HG02943 (cell line): ENCODE data around the gene EFCAB8.
"Not testable (repeated sequence)": the region's sequence is repeated elsewhere in the genome, so short reads cannot be mapped to it uniquely, and the experiment has no call there.

Experiments used
- ATAC-seq: cut with Tn5 transposase; IDR thresholded peaks from one replicate; pipeline ENCODE4 v1.9.1; 2021; ENCODE audit warnings: mild to moderate bottlenecking, low read depth, moderate library complexity; ENCODE audit not compliant: unreplicated experiment

EFCAB8 gene

DNA sequence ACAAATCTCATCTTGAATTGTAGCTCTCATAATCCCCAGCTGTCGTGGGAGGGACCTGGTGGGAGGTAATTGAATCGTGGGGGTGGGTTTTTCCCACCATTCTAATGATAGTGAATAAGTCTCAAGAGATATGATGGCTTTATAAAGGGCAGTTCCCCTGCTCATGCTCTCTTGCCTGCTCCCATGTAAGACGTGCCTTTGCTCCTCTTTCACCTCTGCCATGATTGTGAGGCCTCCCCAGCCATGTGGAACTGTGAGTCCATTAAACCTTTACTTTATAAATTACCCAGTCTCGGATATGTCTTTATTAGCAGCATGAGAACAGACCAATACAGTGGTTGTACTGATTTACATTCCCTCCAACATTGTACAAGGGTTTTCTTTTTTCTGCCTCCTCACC lies 75.9 kb downstream of the EFCAB8 start:
- ATAC-seq = no peak

DNA sequence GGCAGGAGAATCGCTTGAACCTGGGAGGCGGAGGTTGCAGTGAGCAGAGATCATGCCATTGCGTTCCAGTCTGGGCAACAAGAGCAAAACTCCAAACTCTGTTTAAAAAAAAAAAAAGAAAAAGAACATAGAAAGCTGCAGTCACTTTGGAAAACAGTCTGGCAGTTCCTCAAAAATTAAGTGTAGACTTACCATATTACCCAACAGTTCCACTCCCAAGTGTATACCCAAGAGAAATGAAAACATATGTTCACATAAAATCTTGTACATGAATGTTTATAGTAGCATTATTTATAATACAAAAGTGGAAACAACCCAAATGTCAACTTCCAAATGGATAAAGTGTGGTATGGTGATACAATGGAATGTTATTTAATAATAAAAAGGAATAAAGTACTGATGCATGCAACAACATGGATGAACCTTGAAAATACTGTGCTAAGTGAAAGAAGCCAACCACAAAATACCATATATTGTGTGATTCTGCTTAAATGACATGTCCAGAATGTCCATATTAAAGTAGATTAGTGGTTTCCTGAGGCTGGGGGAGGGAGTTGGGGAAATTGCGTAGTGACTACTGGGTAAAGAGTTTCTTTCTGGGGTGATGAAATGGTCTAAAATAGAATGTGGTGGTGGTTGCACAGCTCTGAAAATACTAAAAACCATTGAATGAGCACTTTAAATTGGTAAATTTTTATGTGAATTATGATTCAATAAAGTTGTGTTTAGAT lies 82.6 kb downstream of the EFCAB8 start:
- ATAC-seq = no peak

DNA sequence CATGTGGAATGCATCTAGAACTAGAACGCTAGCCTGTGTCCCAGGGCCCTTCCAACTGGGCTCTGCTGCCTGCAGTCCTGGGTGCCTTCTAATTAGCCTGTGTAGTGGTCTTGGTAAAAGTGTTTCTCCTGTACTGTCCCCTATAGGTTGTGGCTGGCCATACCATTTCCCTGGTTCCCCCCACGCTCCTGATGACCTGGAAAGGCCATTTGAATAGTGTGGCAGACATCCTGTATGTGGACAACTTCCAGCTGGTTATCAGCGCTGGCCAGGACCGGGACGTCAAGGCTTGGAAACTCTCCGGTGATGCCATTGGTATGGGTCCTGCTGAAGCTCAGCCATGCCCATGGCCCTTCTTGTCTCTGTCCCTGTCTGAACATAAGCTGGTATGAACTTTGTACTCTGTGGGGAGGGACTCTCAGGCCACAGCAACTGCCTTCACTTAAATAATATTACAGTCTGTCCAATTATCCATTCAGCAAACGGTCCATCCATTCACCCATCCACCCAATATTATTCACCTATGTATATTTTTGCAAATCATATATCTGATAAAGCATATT lies 84.8 kb downstream of the EFCAB8 start:
- no peak for ATAC-seq

DNA sequence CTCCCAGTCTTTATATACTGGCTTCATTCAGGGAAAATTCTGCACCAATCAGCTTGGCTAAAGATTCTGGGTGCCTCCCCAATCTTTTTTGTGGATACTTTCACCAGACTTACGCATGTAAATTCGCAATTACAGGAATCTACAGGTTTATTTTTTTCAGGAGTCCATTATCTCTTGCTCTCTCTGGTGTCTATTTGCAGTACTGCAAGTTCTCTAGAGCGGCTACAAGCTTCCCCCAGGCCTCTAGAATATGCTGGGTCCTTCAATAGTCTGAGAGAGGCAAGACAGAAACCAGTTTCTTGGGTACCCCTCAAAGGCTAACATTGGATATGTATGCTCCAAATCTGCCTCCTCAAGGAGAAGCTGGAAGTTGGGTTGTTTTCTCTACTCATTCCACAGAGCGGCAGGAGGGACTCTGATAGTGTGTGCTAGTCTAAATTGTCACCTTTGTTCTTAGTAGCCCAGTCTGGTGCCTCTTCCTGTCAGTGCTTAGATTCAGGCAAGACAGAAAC lies 87.0 kb downstream of the EFCAB8 start:
- no peak for ATAC-seq

DNA sequence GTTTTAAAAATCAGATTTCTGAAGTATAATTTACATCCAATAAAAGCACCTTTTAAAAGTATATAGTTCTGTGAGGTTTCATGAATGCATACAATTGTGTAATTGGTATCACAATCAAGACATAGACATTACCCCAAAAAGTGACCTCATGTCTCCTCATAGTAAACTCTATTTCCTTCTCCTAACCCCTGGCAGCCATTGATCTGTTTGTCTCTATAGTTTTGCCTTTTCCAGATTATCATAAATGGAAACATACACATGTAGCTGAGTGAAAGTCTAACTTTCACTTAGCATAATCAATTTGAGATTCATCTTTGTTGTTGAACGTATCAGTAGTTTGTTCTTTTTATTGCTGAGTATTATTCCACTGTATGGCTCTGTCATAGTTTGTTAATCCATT lies 87.9 kb downstream of the EFCAB8 start:
- ATAC-seq = no peak

DNA sequence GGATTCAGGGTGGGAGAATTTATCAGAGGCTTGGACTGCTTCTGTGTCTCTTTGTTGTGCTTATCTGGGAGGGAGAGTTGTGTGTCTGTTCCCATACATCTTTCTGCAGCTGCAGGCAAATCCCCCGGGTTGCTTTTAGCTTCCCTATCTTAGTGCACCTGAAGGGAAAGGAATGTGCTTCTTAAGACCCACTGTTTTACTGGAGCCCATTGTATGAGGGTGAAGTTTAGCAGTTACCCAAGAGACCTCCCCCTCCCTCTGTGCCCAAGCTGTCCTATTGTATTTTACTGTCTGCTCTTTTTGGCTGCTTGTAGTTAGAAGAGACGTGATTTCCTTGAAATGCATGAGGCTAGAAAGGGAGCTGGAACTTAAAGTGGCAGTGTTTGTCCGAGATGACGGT lies 91.8 kb downstream of the EFCAB8 start:
- ATAC-seq = not testable (repeated sequence)

DNA sequence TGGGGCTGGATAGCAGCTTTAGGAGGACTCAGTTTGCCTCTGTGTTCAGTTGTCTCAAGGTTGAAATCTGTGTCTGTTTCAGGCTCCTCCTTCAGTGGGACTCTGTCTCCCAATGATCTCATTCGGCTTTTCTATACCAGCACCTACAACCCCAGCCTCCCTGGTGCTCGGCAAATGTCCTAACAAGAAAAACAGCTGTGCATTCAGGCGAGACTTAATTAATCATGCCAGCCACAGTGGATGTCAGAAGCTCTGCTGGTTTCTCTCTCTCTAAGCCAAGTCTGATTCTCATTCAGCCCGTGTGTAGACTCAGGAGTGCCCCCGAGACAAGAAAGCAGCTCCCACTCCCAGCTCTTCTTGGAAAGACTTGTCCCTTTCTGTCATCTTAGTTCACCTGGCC lies 98.7 kb downstream of the EFCAB8 start:
- ATAC-seq = no peak

DNA sequence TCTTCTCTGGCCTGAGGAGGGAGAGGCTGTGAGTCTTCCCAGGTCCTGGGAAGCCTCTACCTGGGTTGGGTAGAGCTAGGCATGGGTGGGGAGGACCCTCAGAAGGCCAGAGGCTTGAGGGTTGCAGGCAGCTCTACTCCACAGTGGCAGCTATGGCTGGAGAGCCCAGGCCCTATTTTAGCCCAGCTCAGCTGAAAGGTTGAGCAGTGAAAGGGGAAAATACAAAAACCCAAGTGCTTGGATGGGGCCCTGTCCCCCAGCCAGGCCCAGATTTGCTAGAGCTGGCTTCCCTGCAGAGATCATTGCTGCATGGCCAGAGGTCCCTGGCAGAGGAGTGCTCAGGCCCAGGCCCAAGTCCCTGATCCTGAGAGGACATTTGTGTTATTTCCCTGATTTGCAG lies 99.9 kb downstream of the EFCAB8 start:
- ATAC-seq = no peak

DNA sequence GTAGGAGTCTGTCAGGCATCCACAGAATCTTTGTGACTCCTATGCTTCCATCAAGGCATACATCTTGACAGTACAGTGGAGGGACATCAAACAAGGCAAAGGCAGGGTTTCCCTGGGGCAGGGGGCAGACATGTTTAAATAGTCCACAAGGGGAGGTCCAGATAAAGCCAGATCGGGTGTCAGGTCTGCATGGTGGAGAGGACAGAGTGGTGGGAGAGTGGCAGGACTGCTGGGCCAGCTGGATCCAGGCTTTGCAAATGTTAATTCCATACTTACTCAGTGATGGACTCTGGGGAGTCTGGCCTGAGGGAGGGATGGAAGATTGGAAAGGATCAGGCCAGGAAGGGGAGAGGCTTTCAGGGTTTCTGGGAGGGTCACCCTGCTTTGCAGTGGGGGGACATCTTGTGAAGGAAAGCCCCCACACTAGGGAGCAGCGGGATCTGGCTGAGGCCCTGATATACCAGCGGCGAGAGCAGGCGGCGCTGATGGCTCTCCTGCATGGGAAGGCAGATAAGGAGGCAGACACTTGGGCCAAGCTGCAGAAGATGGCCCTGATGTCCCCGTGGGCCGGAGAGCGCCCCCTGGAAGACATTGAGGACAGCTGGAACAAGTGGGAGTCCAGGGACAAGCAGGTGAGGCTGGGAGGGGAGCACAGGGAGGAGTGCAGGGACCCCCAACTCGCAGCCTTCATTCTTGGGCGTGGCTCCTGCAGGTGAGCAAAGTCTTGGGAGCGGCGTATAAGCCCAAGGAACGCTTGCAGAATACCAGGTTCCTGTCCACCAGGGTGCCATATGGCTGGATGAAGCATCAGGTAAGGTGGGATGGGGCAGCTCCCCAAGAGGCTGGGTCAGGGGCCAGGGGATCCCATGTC lies 100.9 kb downstream of the EFCAB8 start:
- ATAC-seq = no peak

DNA sequence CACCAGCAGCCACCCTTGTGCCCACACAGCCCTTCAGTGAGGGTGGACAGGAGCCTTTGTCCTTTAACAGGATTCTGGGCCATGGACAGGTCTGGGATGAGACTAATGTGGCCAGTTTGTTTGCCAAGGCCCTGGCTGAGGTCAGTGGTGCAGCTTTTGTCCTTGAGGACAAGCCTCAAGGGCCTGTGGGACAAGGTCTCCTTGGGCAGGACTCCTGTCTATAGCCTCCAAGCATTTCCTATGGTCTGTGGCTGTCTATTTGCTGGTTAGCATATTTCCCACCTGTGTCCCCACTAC lies 101.4 kb downstream of the EFCAB8 start:
- ATAC-seq = no peak

DNA sequence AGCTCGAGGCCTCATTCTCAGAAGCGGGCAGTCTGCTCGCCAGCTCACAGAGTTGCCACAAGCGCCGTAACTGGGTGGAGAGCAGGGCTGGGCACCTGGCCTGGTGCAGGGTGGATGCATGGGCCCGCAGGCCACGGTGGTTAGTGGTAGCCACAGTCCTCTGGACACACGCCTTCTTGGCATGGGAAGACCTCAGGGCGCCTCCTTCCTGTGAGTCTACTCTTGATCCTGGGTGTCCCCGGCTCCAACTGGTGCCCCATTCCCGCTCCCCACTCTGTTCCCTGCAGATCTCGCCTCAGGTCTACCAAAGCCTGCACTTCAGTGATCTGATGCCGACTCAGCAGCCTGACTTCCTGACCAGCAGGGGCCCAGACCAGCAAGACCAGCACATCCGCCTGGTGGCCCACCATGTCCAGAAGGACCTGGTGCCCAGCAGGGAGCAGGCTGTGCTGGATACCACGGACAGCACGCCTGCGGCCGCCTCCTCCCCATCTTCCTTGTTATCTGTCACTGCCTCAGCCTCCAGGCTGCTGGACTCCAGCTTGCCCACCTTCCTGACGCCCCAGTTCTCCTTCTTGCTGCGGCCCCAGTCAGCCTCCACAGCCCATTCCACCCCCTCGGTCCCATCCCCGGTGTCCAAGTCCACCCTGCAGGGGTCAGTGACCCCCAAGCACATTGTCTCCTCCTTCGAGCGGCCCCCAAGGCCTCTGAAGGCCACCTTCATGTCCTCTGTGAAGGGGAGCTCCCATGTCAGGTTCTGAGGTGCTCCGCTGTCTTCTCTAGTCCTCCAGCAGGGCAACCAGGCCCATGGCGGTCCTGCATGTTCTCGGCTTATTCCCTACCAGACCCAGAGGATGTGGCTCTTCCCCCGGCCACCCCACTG lies 102.4 kb downstream of the EFCAB8 start:
- ATAC-seq = no peak

DNA sequence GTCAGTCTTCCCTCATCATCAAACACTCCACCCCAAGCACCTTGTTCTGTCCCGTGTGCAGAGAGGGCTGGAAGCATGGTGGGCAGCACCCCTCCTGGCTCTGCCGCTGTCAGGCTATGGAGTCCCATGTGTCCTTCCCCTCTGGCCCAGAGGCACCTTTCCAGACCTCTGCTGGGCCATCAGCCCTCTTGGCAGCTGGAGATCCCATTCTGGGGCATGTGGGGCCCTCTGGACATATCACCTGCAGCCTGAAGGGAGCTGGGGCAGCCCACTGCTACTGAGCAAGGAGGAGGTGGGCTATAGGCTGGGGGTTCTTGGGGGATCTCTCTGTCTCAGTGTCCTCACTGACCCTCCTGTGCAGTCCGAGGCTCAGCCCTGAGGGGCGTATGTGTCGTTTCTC lies 103.3 kb downstream of the EFCAB8 start:
- ATAC-seq = no peak

DNA sequence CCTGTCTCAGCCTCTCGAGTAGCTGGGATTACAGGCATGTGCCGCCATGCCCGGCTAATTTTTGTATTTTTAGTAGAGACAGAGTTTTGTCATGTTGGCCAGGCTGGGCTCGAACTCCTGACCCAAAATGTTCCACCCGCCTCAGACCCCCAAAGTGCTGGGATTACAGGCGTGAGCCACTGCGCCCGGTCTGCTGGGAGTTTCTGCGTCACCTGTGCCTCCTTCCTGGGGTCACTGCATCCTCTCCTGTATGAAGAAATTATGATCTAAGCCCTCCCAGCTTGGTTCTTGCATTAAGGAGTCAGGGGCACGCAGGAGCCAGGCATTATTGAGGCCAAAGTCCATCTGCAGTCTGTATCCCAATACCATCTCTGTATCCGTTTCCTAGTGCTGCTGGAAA lies 103.9 kb downstream of the EFCAB8 start:
- ATAC-seq = not testable (repeated sequence)

DNA sequence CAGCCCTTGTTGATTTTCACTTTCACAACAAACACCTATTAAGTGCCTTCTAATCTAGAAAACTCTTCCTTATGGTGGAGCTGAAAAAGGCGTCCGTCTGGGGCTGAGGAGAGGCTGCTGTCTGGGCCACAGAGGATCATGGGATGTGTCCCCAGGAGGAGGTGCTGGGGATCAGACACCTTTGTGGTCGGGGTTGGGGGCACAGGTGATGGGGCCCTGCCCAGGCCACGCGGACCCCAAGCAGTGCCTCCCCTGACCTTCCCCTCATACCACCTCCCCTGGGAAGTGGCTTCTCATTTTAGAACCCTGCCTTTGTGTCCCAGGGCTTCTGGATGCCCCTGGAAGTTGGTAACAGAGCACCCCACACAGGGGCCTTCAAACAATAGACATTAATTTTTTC lies 104.5 kb downstream of the EFCAB8 start:
- ATAC-seq = no peak

DNA sequence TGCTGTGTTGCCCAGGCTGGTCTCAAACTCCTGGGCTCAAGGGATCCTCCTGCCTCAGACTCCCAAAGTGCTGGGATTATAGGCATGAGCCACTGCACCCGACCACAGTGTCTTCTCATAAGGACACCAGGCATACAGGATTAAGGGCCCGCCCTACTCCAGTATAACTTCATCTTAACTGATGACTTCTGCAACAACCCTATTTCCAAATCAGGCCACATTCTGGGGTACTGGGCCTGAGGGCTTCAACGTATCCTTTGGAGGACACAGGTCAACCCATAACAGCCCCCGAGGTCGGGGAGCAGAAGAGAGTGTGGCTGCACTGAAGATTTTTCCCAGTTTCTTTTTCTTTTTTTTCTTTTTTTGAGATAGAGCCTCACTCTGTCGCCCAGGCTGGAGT lies 105.9 kb downstream of the EFCAB8 start:
- no peak for ATAC-seq

DNA sequence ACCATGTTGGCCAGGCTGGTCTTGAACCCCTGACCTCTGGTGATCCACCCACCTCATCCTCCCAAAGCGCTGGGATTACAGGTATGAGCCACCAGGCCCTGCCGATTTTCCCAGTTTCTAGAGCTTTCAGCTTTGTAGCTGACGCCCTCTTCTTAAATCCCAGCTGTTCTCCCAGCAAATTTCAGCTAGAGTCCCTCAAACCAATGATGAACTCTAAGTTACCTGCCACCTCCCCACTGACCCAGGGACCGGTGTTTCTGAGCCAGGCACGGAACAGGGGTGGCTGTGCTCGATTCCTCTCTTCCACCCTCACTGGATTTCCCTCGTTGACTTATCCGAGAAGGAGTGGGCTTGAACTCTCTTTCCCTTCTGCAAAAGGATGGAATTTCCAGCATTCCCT lies 106.4 kb downstream of the EFCAB8 start:
- ATAC-seq = no peak

DNA sequence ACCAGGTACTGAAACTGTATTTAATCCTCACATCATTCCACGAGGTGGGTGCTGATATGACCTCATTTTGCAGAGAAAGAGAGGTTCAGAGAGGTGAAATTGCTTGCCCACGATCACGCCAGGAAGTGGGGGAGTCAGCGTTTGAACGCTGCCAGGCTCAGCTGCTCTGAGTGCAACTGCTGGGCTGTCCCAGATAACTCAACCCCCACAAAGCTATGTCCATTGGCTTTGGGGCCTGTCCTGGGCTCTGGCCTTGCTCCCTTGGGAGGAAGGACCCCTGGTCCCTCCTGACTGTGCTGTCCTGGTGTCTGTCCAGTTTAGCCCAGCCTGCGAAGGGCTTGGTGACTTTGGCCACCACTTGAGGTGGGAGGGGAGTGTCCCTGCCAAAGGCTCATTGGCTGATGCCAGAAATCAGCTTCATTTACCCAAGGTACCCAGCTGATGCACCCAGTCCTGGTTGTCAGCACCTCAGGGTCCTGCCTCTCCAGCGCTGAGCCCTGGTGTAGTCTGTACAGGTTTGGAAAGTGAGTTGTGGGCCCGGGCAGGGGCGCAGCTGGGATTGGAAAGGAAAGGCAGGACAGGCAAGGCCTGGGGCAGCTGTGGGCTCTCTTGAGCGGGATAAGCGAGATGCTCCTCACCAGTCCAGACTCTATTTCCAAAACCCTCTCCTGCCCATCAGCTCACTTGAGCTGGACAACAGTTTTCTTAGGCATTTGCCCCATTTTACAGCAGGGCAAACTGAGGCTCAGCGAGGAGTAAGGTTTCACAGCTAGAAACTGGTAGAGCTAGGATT lies 107.1 kb downstream of the EFCAB8 start:
- no peak for ATAC-seq

DNA sequence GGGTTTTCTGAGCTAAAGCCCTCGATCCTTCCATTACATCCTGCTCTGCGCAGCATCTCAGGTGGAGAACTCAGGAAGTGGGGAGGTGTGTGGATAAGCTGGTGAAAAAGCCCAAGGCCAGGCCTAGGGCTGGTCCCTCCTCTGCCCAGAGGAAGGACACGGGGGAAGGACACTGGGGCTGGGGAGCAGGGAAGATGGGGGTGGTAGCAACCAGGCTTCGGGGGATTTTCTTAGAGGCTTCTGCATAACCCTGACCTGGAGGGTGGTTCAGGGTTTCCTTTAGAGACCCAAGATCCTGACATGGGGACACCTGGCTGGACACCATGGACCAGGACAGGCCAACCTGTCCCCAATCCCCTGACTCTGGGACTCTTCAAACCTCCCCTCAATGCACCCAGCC lies 107.7 kb downstream of the EFCAB8 start:
- no peak for ATAC-seq

DNA sequence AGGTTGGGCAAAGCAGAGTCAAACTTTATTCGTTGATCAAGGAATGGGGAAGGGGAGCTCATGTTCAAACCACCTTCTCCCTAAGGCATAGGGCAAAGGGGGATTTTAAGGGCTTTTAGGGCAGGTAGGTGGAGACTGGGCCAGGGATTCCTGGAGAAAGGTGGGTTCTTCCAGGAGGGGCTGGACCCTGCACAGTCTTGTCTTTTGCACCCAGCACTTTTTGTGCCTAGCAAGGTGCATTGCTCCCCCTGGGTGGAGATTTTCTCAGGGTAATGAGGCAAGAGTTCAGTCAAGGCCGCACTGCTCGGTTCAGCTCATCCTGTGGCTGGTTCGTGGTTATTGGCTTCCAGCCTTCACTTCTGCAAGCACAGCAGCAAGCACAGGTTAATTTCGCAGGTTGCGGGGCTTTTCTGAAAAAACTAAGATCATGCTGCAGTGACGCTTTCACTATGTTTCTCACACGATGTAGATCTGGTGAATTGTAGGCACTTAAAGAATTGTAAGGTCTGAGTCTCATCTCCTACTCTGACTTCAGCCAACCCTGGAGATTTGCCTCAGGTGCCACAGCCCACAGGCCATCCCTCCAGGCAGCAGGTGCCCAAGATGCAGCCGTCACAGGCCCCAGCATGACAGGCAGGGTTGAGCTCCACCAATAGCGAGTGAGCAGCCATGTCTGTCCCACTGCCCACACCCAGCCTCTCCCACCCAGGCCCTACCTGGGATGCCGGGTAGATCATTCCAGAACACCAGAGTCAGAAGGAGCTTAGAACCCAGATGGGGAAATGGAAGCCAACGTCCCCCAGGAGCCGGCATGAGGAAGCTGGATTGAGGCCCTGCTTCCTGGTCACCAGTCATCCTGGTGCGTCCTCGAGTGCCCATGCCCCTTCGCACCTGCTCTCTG lies 108.4 kb downstream of the EFCAB8 start:
- ATAC-seq = no peak
